B cell (primary cell): Measurements from ENCODE around the gene STK24.

Experiments used
- EZH2 ChIP-seq: IDR thresholded peaks from 2 replicates; pipeline ENCODE4 v1.6.1; 2012; ENCODE audit warnings: borderline replicate concordance, low read depth, mild to moderate bottlenecking, moderate library complexity, low read length; ENCODE audit not compliant: insufficient read depth, poor library complexity, severe bottlenecking
- TF ChIP-seq, protein P1 (sequence below): fragments of 200-600 bp; IDR thresholded peaks from one replicate; pipeline ENCODE4 v1.8.0; 2022; ENCODE audit warnings: antibody characterized with exemption, mild to moderate bottlenecking

DNA sequence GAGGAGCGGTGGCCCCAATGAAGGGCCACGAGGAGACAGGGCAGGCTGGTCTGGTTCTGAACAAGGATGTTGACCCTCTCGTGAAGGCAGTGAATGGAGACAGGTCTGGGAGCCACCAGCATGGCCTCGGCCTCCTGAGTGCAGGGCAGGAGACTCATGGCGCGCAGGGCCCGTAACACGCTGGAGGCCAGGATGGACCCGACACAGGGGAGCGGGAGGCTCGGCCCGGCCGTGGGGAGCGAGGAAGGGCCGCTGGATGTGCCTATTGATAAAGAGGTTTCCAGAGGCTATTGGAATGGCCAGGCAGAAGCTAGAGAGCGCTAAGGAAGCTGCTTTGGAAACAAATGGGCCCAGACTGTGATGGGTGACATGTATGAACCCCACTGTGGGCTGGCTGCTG is 132.5 kb downstream of the STK24 start:
- TF ChIP-seq, protein P1, sequence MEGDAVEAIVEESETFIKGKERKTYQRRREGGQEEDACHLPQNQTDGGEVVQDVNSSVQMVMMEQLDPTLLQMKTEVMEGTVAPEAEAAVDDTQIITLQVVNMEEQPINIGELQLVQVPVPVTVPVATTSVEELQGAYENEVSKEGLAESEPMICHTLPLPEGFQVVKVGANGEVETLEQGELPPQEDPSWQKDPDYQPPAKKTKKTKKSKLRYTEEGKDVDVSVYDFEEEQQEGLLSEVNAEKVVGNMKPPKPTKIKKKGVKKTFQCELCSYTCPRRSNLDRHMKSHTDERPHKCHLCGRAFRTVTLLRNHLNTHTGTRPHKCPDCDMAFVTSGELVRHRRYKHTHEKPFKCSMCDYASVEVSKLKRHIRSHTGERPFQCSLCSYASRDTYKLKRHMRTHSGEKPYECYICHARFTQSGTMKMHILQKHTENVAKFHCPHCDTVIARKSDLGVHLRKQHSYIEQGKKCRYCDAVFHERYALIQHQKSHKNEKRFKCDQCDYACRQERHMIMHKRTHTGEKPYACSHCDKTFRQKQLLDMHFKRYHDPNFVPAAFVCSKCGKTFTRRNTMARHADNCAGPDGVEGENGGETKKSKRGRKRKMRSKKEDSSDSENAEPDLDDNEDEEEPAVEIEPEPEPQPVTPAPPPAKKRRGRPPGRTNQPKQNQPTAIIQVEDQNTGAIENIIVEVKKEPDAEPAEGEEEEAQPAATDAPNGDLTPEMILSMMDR: no peak
- TF ChIP-seq EZH2: no peak
